ENCODE results near the gene FRK.
"Not testable (repeated sequence)": the region's sequence is repeated elsewhere in the genome, so short reads cannot be mapped to it uniquely, and the experiment has no call there.

FRK gene

GRCh38 chr6:115944829-115945228, 115.9 kb downstream of the FRK start:
- DNase-seq (ENCODE audit: low spot score), result not testable (repeated sequence)

GRCh38 chr6:115937502-115937901, 123.2 kb downstream of the FRK start:
- DNase-seq (ENCODE audit: low spot score), result not testable (repeated sequence)

- DNase-seq (ENCODE audit: low spot score), result no peak
Measured at GRCh38 chr6:115935361-115935760, 125.3 kb downstream of the FRK start.

GRCh38 chr6:115934829-115935228, 125.9 kb downstream of the FRK start:
- no peak for DNase-seq (ENCODE audit: low spot score)

- DNase-seq (ENCODE audit: low spot score), result no peak
Measured at GRCh38 chr6:115934145-115934544, 126.5 kb downstream of the FRK start.

GRCh38 chr6:115932481-115932880, 128.2 kb downstream of the FRK start:
- DNase-seq (ENCODE audit: low spot score), result no peak

- not testable (repeated sequence) for DNase-seq (ENCODE audit: low spot score)
Measured at GRCh38 chr6:115928000-115928399, 132.7 kb downstream of the FRK start.

- no peak for DNase-seq (ENCODE audit: low spot score)
Measured at GRCh38 chr6:115922971-115923370, 137.7 kb downstream of the FRK start.

- no peak for DNase-seq (ENCODE audit: low spot score)
Measured at GRCh38 chr6:115914098-115914497, 146.6 kb downstream of the FRK start.

GRCh38 chr6:115909923-115910546, 150.7 kb downstream of the FRK start:
- no peak for DNase-seq (ENCODE audit: low spot score)

- no peak for DNase-seq (ENCODE audit: low spot score)
Measured at GRCh38 chr6:115908906-115909559, 151.7 kb downstream of the FRK start.

GRCh38 chr6:115905471-115905870, 155.2 kb downstream of the FRK start:
- no peak for DNase-seq (ENCODE audit: low spot score)

GRCh38 chr6:115902436-115902835, 158.3 kb downstream of the FRK start:
- DNase-seq (ENCODE audit: low spot score), result no peak

GRCh38 chr6:115901896-115902295, 158.8 kb downstream of the FRK start:
- DNase-seq (ENCODE audit: low spot score), result no peak

GRCh38 chr6:115899730-115900282, 160.9 kb downstream of the FRK start:
- DNase-seq (ENCODE audit: low spot score), result no peak

- DNase-seq (ENCODE audit: low spot score), result no peak
Measured at GRCh38 chr6:115898246-115898645, 162.4 kb downstream of the FRK start.

GRCh38 chr6:115896538-115897129, 164.1 kb downstream of the FRK start:
- peak; percentile 54 for DNase-seq (ENCODE audit: low spot score)

- DNase-seq (ENCODE audit: low spot score), result no peak
Measured at GRCh38 chr6:115894426-115894992, 166.2 kb downstream of the FRK start.

- DNase-seq (ENCODE audit: low spot score), result no peak
Measured at GRCh38 chr6:115891750-115892149, 168.9 kb downstream of the FRK start.

- DNase-seq (ENCODE audit: low spot score), result peak; percentile 61
Measured at GRCh38 chr6:115891111-115891669, 169.5 kb downstream of the FRK start.

- no peak for DNase-seq (ENCODE audit: low spot score)
Measured at GRCh38 chr6:115890238-115890637, 170.5 kb downstream of the FRK start.

GRCh38 chr6:115888687-115889470, 171.8 kb downstream of the FRK start:
- DNase-seq (ENCODE audit: low spot score), result not testable (repeated sequence)
